ENCODE results near the gene KCNJ15. TPM values are rescaled to one million over a fixed set of nuclear protein-coding genes. Genes with fewer than 3 reads are reported as not detected.

KCNJ15 gene
- total RNA-seq, 4 donors from 2014 or later = 0.14 to 0.16 TPM; not detected in 2

DNA sequence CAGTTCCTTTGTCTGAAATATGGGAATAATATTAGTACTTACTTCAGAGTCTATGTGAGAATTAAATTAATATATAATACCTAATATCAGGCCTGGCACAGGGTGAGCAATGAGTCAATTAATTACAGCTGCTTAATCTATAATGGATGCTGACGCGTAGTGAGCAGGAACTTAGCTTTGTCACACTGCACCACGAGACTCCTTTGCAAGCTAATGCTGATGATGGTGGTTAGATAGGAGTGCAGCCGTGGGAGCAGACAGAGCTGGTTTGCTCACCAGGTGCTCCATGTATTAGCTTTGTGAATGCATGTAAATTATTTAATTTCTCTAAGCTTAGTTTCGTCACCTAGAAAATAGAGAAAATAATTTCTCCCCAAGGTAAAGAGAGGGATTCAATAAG, 35.1 kb downstream of the KCNJ15 start:
- Histone ChIP-seq H3K27ac (no peak overlapping the region), H3K4me3 (no peak overlapping the region), H3K27me3 (no peaks in the 10 kb centered on the region), H3K4me1 (peaks cover 0 to 15% (median 8%) of the 10 kb centered on the region in 4 donors), H3K36me3 (no peaks in the 10 kb centered on the region), H3K9me3 (no peaks in the 10 kb centered on the region)
- TF ChIP-seq EP300 (IDR thresholded peaks at IDR 0.05; ENCODE audit: low read depth) (no peak), POLR2AphosphoS5 (IDR thresholded peaks at IDR 0.05) (no peak), POLR2A (IDR thresholded peaks at IDR 0.05) (no peak)
- TF ChIP-seq, protein P1, sequence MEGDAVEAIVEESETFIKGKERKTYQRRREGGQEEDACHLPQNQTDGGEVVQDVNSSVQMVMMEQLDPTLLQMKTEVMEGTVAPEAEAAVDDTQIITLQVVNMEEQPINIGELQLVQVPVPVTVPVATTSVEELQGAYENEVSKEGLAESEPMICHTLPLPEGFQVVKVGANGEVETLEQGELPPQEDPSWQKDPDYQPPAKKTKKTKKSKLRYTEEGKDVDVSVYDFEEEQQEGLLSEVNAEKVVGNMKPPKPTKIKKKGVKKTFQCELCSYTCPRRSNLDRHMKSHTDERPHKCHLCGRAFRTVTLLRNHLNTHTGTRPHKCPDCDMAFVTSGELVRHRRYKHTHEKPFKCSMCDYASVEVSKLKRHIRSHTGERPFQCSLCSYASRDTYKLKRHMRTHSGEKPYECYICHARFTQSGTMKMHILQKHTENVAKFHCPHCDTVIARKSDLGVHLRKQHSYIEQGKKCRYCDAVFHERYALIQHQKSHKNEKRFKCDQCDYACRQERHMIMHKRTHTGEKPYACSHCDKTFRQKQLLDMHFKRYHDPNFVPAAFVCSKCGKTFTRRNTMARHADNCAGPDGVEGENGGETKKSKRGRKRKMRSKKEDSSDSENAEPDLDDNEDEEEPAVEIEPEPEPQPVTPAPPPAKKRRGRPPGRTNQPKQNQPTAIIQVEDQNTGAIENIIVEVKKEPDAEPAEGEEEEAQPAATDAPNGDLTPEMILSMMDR (IDR thresholded peaks at IDR 0.05) = no peak
- intact Hi-C loops (cut with DNase I; ENCODE audit: low total_unique reads) = loop anchor here (5.0 kb wide), 1 partner anchor 1110 kb away; no protein-coding TSS in a partner anchor
- no peak for DNase-seq
- WGBS, 2 donors (ENCODE audit: low coverage in 1 of 2) = 91 to 100% methylated on average over 1 to 5 of the region's 5 CpGs
- in situ Hi-C loops (cut with MboI; ENCODE audit: low pct_ligation_motif_present in 1 of 4, low pct_unique_long_range_greater_than_20kb in 1 of 4, low sequenced_read_pairs in 3 of 4) = no loop called here

GRCh38 chr21:38293113-38293512, 36.3 kb downstream of the KCNJ15 start:
- DNase-seq = peak; percentile 25
- intact Hi-C loops (cut with DNase I; ENCODE audit: low total_unique reads) = loop anchor here (5.0 kb wide), 1 partner anchor 1111 kb away; no protein-coding TSS in a partner anchor
- TF ChIP-seq POLR2AphosphoS5 (IDR thresholded peaks at IDR 0.05) (no peak), POLR2A (IDR thresholded peaks at IDR 0.05) (no peak), EP300 (IDR thresholded peaks at IDR 0.05; ENCODE audit: low read depth) (no peak)
- TF ChIP-seq, protein P1 (IDR thresholded peaks at IDR 0.05) = no peak
- H3K4me1 ChIP-seq = peaks cover 0 to 15% (median 10%) of the 10 kb centered on the region in 4 donors
- H3K27me3 ChIP-seq = no peaks in the 10 kb centered on the region
- no peaks in the 10 kb centered on the region for H3K9me3 ChIP-seq
- in situ Hi-C loops (cut with MboI; ENCODE audit: low pct_ligation_motif_present in 1 of 4, low pct_unique_long_range_greater_than_20kb in 1 of 4, low sequenced_read_pairs in 3 of 4) = no loop called here
- H3K4me3 ChIP-seq = no peak overlapping the region
- 79% methylated on average over 4 of the region's 5 CpGs; no CpG with 5 or more reads in 1 of the 2 donors for WGBS, 2 donors (ENCODE audit: low coverage in 1 of 2)
- no peaks in the 10 kb centered on the region for H3K36me3 ChIP-seq
- no peak overlapping the region for H3K27ac ChIP-seq

DNA sequence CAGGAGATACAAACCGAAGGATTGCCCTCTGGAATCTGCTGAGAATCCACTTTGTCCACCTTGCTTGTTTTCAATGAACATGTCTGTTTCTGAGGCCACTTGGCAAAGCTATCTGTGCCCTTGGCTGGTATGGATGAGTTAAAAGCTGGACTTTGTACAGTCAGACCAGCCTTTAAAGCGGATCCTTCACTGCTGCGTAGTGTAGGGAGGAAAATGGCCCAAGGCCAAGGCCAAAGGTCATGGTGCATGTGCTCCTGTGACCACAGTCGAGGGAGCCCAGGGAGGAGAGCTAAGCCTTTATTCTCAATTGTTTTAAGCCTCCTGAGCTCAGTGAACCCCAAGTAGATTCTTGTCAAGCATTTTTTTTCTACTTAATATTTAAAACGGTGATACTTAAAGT, 37.0 kb downstream of the KCNJ15 start:
- WGBS, 2 donors (ENCODE audit: low coverage in 1 of 2) = 46 to 58% methylated on average over 3 to 5 of the region's 5 CpGs
- peaks cover 0 to 15% (median 10%) of the 10 kb centered on the region in 4 donors for H3K4me1 ChIP-seq
- H3K27me3 ChIP-seq = no peaks in the 10 kb centered on the region
- no peak overlapping the region for H3K4me3 ChIP-seq
- in situ Hi-C loops (cut with MboI; ENCODE audit: low pct_ligation_motif_present in 1 of 4, low pct_unique_long_range_greater_than_20kb in 1 of 4, low sequenced_read_pairs in 3 of 4) = no loop called here
- no peak for TF ChIP-seq POLR2A (IDR thresholded peaks at IDR 0.05)
- TF ChIP-seq POLR2AphosphoS5 (IDR thresholded peaks at IDR 0.05) = peak in 1 of 3 donors; percentile 5
- no peak for TF ChIP-seq EP300 (IDR thresholded peaks at IDR 0.05; ENCODE audit: low read depth)
- TF ChIP-seq, protein P1 (IDR thresholded peaks at IDR 0.05) = no peak
- DNase-seq = peak; percentile 63
- intact Hi-C loops (cut with DNase I; ENCODE audit: low total_unique reads) = loop anchor here (5.0 kb wide), 1 partner anchor 1111 kb away; no protein-coding TSS in a partner anchor
- no peak overlapping the region for H3K27ac ChIP-seq
- H3K9me3 ChIP-seq = no peaks in the 10 kb centered on the region
- no peaks in the 10 kb centered on the region for H3K36me3 ChIP-seq

DNA sequence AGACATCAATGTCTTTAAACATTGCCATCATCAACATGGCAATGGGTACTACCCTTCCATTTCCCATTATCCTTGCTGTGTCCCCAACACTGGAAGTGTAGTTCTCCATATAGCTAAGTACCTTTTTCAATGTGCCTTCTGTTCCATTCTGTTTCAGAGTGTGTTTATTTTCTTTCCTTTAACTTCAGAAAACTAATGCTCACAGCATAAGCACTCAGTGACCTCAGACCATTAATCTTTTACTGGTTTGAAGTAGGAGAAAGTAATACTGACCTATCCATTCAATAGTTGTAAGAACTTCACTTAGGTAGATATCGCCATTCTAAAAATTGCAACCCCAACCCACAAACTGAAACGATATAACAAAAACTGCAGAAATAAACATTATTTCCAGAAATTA, 37.8 kb downstream of the KCNJ15 start:
- H3K4me3 ChIP-seq = no peak overlapping the region
- intact Hi-C loops (cut with DNase I; ENCODE audit: low total_unique reads) = loop anchor here (5.0 kb wide), 1 partner anchor 1112 kb away; no protein-coding TSS in a partner anchor
- no peak overlapping the region for H3K27ac ChIP-seq
- DNase-seq = no peak
- no peaks in the 10 kb centered on the region for H3K36me3 ChIP-seq
- no peaks in the 10 kb centered on the region for H3K9me3 ChIP-seq
- WGBS, 2 donors (ENCODE audit: low coverage in 1 of 2) = 91 to 92% methylated on average over 2 of the region's 2 CpGs
- peaks cover 0 to 15% (median 10%) of the 10 kb centered on the region in 4 donors for H3K4me1 ChIP-seq
- TF ChIP-seq, protein P1 (IDR thresholded peaks at IDR 0.05) = no peak
- TF ChIP-seq POLR2AphosphoS5 (IDR thresholded peaks at IDR 0.05) (no peak), POLR2A (IDR thresholded peaks at IDR 0.05) (no peak), EP300 (IDR thresholded peaks at IDR 0.05; ENCODE audit: low read depth) (no peak)
- in situ Hi-C loops (cut with MboI; ENCODE audit: low pct_ligation_motif_present in 1 of 4, low pct_unique_long_range_greater_than_20kb in 1 of 4, low sequenced_read_pairs in 3 of 4) = no loop called here
- no peaks in the 10 kb centered on the region for H3K27me3 ChIP-seq

Measured in transverse colon (tissue), 4 donors.